ENCODE measurements around the gene SOST.
A peak's percentile ranks its signal among the peaks of the same experiment; 100 is the strongest.
"Not testable (repeated sequence)": the region's sequence is repeated elsewhere in the genome, so short reads cannot be mapped to it uniquely, and the experiment has no call there.

The SOST gene

DNA sequence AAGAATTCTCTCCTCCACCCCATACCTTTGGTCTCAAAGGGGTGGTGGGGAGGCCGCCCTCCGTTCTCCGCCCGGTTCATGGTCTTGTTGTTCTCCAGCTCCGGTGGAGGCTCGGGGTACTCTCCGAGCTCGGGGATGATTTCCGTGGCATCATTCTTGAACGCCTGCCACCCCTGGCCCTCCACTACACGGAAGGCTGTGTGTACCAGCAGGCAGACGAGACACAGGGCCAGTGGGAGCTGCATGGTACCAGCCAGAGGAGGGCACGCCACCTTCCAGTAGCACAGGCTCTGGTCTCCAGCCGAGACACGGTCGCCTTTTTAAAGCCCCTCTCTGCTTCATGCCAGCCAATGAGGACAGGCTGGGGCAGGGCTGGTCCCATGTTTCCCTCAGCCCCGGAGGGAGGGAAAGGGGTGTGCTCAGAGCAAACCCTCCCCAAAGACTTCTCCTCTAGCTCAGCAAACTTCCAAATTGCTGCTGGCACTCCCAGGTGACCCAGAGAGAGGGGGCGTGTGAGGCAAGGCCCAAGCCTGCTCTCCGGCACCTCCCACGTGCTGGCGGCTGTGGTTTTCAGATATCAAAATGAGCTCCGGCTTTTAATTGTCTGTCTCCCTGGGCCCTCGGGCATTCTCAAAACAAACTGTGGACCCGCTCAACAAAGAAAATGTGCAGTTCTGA, at the start of gene SOST:
TSS of gene SOST (minus strand) at position 295 of the 678 bp plus-strand sequence. CDS start at position 245, 50 bp downstream.
- no peak for DNase-seq

DNA sequence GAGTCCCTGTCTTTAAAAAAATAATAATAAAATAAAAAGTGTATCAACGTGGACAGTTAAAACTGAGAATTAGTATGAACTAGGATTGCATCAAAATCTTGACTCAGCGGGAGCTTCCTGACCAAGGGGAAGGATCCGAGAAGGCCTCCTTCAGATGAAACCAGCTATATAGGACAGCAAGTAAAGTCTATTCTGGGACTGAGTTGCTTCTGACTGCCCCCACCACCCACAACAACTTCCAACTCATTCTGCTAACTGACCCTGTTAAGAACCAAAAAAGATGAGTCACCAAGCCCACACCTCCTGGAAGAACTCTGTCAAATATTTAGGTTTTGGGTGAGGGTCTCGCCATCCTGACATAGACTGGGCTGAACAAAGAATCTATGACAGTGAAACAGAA, 49.5 kb upstream of the SOST start:
- DNase-seq = no peak

DNA sequence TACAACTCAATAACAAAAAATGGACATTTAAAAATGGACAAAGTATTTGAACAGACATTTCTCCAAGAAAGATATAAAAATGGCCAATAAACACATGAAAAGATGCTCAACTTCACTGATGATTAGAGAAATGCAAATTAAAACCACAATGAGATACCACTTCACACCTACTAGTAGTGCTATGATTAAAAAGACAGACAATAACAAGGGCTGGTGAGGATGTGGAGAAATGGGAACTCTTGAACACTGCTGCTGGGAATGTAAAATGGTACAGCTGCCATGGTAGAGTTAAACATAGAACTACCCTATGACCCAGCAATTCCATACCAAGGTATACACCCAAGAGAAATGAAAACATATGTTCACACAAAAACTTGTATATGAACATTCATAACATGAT, 46.5 kb upstream of the SOST start:
- DNase-seq = no peak

GRCh38 chr17:43803758-43804157, 45.2 kb upstream of the SOST start:
- no peak for DNase-seq

GRCh38 chr17:43801844-43802243, 43.3 kb upstream of the SOST start:
- no peak for DNase-seq

- no peak for DNase-seq
Observed at GRCh38 chr17:43800736-43801135, 42.1 kb upstream of the SOST start.

GRCh38 chr17:43799047-43799446, 40.5 kb upstream of the SOST start:
- no peak for DNase-seq

DNA sequence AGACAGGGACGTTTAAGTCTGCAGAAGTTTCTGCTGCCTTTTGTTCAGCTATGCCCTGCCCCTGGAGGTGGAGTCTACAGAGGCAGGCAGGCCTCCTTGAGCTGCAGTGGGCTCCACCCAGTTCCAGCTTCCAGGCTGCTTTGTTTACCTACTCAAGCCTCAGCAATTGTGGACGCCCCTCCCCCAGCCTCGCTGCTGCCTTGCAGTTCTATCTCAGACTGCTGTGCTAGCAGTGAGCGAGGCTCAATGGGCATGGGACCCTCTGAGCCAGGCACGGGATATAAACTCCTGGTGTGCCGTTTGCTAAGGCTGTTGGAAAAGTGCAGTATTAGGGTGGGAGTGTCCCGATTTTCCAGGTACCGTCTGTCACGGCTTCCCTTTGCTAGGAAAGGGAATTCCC, 39.4 kb upstream of the SOST start:
- not testable (repeated sequence) for DNase-seq

GRCh38 chr17:43792668-43793067, 34.1 kb upstream of the SOST start:
- DNase-seq = not testable (repeated sequence)

- DNase-seq = peak; percentile 91
Observed at GRCh38 chr17:43791589-43791988, 33.0 kb upstream of the SOST start.

DNA sequence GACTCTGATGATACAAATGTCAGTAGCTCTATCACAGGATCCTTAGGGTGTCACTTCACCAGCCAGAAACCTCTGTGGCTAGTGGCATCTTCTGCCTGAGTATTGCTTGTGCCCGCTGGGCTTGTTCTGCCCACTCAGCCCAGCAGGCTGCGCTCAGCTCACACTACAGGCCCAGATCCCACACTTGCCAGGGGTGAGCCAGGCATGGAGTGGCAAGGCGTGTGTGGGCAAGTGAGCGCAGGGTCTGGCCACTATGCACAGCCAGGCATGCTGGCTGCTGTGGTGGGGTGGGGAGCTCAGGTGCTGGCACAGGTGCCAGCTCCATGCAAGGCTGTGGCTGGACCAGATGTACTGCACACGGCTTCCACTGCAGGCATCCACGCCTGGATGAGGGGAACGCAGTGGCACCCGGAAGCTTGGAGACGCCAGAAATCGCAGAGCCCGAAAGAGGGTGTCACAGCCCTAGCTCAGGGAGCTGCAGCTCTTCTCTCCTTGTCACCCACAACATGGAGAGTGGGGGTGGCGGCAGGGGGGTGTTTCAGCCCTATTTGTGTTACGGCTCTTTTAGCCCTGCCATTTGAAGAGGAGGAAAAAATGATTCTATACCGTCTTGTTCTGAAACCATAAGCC, 31.8 kb upstream of the SOST start:
- DNase-seq = no peak

GRCh38 chr17:43789482-43789881, 30.9 kb upstream of the SOST start:
- DNase-seq = no peak

GRCh38 chr17:43788540-43788939, 29.9 kb upstream of the SOST start:
- DNase-seq = no peak

GRCh38 chr17:43787728-43788127, 29.1 kb upstream of the SOST start:
- DNase-seq = no peak

GRCh38 chr17:43784628-43785101, 26.1 kb upstream of the SOST start:
- no peak for DNase-seq

GRCh38 chr17:43784068-43784467, 25.5 kb upstream of the SOST start:
- no peak for DNase-seq

DNA sequence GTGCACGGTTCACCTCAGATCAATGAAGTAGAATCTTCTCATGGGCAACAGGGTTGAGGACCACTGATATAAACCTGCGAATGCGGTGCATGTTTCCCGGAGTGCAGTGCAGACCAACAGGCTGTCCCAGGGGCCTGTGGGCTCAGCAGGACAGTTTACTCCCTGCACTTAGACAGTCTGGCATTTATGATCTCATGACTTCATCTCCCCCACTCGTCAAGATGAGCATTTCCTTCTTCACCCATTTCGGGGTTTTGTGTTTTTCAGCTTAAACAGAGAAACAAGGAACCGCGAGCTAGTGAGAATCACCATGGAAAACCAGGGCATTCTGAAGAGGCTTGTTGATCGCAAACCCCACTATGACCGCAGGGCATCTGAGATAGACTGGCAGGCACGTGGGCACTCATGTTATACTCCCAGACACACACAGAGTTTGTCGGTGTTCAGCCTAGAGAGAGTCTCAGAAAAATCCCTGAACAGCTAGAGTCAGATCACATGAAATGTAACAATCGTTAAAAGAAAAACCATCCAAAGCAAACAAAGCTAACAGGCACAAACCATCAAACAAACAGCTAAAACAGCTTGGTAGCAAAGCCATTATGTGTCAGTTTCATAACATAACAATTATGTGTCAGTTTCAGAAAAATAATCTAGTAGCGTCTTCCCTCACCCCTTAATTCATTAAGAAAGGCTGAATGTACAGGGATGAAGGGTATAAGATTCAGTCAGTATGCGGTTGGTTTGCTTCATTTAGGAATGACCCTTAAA, 24.5 kb upstream of the SOST start:
- no peak for DNase-seq

- DNase-seq = no peak
Observed at GRCh38 chr17:43780135-43780534, 21.5 kb upstream of the SOST start, which contains the start of gene CFAP97D1. Gene CFAP97D1, plus strand, starts transcription at chr17:43780435. Its CDS starts 28 bp downstream, at chr17:43780463.

GRCh38 chr17:43779145-43780125, 20.8 kb upstream of the SOST start:
- DNase-seq = peak; percentile 35

DNA sequence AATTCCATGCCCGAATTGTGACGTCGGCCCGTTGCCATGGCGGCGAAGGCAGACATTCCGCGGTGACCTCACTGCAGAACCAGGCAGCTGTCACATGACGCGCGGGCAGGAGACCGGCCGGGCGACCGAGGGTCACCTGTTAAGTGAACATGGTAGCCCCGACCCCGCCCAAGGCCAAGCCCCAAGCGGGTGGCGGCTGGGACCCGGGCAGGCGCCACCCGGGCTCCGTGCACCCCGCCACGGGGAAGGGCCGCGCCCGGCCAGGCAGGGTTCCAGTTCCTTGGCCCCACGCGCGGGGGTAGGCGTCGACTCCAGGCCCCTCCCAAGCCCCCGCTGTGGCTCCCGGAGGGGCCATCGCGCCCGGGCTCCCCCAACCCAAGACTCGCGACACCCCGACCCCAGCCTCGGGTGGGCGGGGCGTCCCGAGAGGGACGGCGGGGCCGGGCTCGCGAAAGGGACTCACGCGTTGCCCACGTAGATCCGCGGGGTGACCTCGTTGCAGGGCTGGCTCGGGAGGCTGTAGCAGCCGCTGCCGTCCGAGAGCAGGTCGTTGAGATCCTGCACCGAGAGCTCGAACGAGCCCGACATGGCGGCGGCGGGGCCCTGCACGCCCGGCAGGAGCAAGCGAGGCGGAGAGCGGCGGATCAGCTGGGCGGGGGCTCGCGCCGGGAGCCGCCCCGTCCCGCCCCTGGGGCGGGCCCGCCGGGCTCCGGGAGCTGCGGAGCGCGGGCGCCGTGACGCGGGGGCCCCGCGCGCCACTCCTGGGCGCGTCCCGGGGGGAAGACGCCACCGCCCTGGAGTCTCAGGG, 19.9 kb upstream of the SOST start, which contains the start of gene DUSP3:
TSS of gene DUSP3 (minus strand) at position 641 of the 808 bp plus-strand sequence. CDS start at position 588, 53 bp downstream.
- peak; percentile 19 for DNase-seq

Measured in DMS 273 treated with DMSO at 0.1 percent for 48 hours (cell line).